Nucleus accumbens (tissue), 56 donors: ENCODE measurements around the gene BEND3.
"Not testable (repeated sequence)": the region's sequence is repeated elsewhere in the genome, so short reads cannot be mapped to it uniquely, and the experiment has no call there.

Experiments used
- DNase-seq, 56 donors: peaks; one replicate each; lab custom pipeline; 2025; lab: John Stamatoyannopoulos, UW

The BEND3 gene

GRCh38 chr6:107084459-107084858 is 30.9 kb downstream of the BEND3 start:
- not testable (repeated sequence) for DNase-seq

GRCh38 chr6:107083921-107084320 is 31.4 kb downstream of the BEND3 start:
- no peak for DNase-seq

- DNase-seq = no peak
Measured at GRCh38 chr6:107083047-107083768, 32.1 kb downstream of the BEND3 start.

GRCh38 chr6:107082045-107082444 is 33.3 kb downstream of the BEND3 start:
- DNase-seq = no peak

- no peak for DNase-seq
Measured at GRCh38 chr6:107080036-107080435, 35.3 kb downstream of the BEND3 start.

- no peak for DNase-seq
Measured at GRCh38 chr6:107079429-107079828, 35.9 kb downstream of the BEND3 start.

GRCh38 chr6:107077710-107078109 is 37.6 kb downstream of the BEND3 start:
- no peak for DNase-seq

- DNase-seq = peak in 5 of 56 donors; percentile 1 to 3 (median 2)
Measured at GRCh38 chr6:107075951-107076381, 39.3 kb downstream of the BEND3 start.

GRCh38 chr6:107070686-107071085 is 44.6 kb downstream of the BEND3 start:
- DNase-seq = no peak

- DNase-seq = no peak
Measured at GRCh38 chr6:107069631-107070548, 45.4 kb downstream of the BEND3 start.

GRCh38 chr6:107068691-107069630 is 46.4 kb downstream of the BEND3 start:
- DNase-seq = no peak

- DNase-seq = no peak
Measured at GRCh38 chr6:107066697-107067659, 48.3 kb downstream of the BEND3 start.

- DNase-seq = no peak
Measured at GRCh38 chr6:107064579-107065065, 50.7 kb downstream of the BEND3 start.

GRCh38 chr6:107062691-107063090 is 52.6 kb downstream of the BEND3 start:
- DNase-seq = no peak

GRCh38 chr6:107061125-107062020 is 53.9 kb downstream of the BEND3 start:
- DNase-seq = no peak

GRCh38 chr6:107060704-107061103 is 54.6 kb downstream of the BEND3 start:
- no peak for DNase-seq

GRCh38 chr6:107059606-107060005 is 55.7 kb downstream of the BEND3 start:
- no peak for DNase-seq

GRCh38 chr6:107057679-107058078 is 57.6 kb downstream of the BEND3 start:
- DNase-seq = no peak
